GM12872 (cell line): ENCODE results near the gene HDAC9.

ENCODE experiments used
- CTCF ChIP-seq: IDR thresholded peaks from 3 replicates; pipeline ENCODE4 v1.5.1; 2011; ENCODE audit warnings: low read depth, mild to moderate bottlenecking, low read length, moderate library complexity; ENCODE audit not compliant: insufficient read depth

The HDAC9 gene

GRCh38 chr7:18792871-18793595 is 297.5 kb downstream of the HDAC9 start:
- no peak for TF ChIP-seq CTCF

GRCh38 chr7:18796216-18796615 is 300.7 kb downstream of the HDAC9 start:
- TF ChIP-seq CTCF: no peak

- no peak for TF ChIP-seq CTCF
These were observed 302.7 kb downstream of the HDAC9 start for GRCh38 chr7:18798088-18798906.

GRCh38 chr7:18799899-18800298 is 304.4 kb downstream of the HDAC9 start:
- TF ChIP-seq CTCF: no peak

- no peak for TF ChIP-seq CTCF
These were observed 308.4 kb downstream of the HDAC9 start for GRCh38 chr7:18803923-18804322.

GRCh38 chr7:18806177-18806576 is 310.6 kb downstream of the HDAC9 start:
- no peak for TF ChIP-seq CTCF

GRCh38 chr7:18808026-18808425 is 312.5 kb downstream of the HDAC9 start:
- TF ChIP-seq CTCF: no peak
